NCI-H1092 treated with DMSO at 0.1 percent for 48 hours (cell line): Measurements from ENCODE around the gene CCL4.
"Not testable (repeated sequence)": the region's sequence is repeated elsewhere in the genome, so short reads cannot be mapped to it uniquely, and the experiment has no call there.

Experiments used
- DNase-seq: peaks from one replicate; lab custom pipeline; 2025; lab: John Stamatoyannopoulos, UW

CCL4 gene

DNA sequence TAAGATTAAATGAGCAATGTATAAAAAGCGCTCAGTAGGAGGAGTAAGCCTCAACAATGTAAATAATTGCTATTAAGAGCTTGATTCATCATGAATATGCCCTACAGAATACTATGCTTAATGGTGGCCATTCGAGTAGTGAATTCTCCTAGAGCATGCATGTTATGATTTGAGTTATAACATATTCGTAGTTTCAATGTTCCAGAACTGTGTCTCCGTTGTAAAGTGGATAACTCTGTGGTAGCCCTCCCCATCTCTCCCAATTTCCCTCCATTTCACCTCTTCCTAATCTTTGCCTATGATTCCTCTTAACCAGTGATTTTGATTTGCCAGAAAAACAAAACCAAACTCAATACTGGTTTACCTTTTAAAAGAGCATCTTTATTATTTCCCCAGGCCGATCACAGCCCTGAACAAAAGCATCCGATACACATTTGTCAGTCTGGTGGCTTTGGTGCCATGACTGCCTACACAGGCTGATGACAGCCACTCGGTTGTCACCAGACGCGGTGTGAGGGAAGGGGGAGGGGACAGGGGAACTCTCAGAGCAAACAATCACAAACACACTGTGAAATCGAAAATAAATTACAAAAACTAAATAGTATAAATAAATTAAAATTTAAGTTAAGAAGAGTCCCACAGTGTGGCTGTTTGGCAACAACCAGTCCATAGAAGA, 15.6 kb upstream of the CCL4 start:
- not testable (repeated sequence) for DNase-seq

DNA sequence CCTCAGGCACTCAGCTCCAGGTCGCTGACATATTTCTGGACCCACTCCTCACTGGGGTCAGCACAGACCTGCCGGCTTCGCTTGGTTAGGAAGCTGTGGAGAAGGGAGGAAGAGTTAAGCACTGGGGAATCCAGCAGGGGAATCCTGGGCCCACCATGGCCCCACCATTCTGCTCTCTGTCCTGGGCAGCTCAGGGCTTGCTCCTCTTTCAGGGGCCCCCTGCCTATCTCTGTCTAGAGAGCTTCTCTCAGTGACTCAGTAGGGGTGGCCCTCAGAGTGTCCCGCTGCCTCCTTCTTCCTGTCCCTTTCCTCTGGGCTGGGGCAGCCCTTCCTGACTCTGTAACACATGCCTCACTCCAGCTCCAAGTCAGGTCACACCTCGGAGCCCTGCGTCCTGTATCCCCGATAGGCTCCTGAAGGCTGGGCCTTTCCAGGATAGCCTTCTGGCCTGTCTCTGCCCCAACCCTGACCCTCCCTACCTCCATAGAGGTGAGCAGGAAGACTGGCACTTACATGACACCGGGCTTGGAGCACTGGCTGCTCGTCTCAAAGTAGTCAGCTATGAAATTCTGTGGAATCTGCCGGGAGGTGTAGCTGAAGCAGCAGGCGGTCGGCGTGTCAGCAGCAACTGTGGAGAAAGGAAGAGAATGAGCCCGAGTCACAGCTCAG, 14.8 kb upstream of the CCL4 start:
- DNase-seq: no peak

DNA sequence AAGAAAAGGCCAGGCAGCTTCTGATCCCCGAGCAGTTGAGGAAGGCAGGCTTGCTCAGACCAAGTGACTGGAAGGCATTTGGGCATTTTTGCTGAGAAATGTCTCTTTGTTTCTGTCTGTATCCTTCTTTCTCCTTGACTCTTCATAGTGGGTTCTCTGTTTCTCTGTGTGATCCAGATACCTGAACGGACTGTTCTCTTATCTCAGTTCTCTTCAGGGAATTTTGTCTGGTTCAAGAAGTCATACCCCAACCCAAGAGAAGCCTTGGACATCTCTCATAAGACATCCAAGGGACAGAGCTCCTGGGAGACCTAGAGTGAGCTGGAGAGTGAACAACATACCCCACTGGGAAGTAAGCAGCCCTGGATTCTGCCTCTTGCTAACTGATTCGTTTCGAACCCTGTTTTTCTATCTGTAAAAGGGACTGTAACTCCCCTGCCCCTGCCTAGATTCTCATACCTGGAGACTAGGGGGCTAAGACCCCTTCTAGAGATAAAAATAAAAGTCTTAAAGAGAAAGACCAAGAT, 14.2 kb upstream of the CCL4 start:
- DNase-seq: no peak

GRCh38 chr17:36089888-36090836, 13.5 kb upstream of the CCL4 start, which contains the start of gene CCL3:
Gene CCL3 (minus strand): TSS chr17:36090143. CDS start chr17:36090058, 85 bp downstream.
- no peak for DNase-seq

DNA sequence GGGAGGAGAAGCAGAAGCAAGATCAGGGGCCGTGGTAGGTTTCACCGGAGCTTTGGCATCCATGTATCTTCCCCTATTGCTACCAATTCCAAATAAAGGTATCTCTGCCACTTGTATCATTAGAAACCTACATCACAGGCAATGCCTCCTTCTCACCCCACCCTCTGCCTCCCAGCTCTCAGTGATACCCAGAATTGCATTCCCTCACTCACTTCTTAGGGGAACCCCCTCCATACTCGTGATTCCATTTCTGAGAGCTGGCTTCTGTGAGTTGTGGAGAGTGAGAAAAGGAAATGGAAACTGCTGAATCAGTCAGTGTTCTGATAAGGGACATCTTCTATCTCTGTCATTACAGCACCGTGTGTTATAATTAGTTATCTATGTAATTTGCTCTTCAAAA, 11.4 kb upstream of the CCL4 start:
- no peak for DNase-seq

DNA sequence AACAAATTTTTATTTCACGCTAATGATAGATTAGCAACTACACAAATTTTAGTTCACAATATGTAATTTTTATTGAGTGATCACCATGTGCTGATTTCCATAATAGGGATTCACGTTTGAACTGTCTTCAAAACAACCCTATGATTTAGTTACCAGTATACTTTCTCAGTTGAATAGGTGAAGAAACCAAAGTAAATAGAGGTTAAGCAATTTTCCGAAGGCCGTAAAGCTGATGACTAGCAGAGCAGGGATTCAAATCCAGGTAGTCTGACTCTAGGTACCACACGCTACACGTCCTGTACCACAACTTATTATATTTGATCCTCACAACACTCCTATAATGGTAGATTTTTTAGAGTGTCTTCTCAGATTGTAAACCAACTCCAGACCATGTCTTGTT, 10.9 kb upstream of the CCL4 start:
- not testable (repeated sequence) for DNase-seq

GRCh38 chr17:36094232-36094631, 9.4 kb upstream of the CCL4 start:
- no peak for DNase-seq

- no peak for DNase-seq
Measured at GRCh38 chr17:36094746-36095145, 8.9 kb upstream of the CCL4 start.

GRCh38 chr17:36095992-36096391, 7.6 kb upstream of the CCL4 start:
- no peak for DNase-seq

GRCh38 chr17:36099004-36099403, 4.6 kb upstream of the CCL4 start:
- not testable (repeated sequence) for DNase-seq

- not testable (repeated sequence) for DNase-seq
Measured at GRCh38 chr17:36104246-36104645, 619 bp downstream of the CCL4 start.

DNA sequence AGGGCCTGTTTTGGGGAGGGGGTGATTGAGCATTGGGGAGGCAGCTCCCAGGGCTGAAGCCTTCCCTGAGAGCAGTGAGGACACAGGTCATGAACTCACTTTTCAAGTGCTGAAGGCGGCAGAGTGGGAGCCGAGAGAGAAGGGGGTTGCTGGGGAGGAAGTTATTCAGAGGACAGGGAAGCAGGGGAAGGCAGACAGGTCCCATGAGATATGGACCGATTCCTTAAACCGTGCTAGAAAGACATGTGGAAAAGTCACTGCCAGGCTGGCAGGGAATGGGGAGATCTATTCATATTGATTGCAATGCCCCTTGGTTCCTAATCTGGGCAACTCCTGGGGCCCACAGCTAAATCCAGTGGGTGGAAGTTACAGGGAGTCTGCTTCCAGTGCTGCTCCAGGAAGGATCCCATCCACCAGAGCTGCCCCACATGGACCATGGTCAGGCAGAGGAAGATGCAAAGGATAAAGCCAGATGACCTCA, 1.1 kb downstream of the CCL4 start:
- DNase-seq: no peak

- DNase-seq: no peak
Measured at GRCh38 chr17:36105781-36106492, 2.3 kb downstream of the CCL4 start.

GRCh38 chr17:36106493-36106835, 2.8 kb downstream of the CCL4 start:
- DNase-seq: no peak

- no peak for DNase-seq
Measured at GRCh38 chr17:36107660-36108059, 4.0 kb downstream of the CCL4 start.

DNA sequence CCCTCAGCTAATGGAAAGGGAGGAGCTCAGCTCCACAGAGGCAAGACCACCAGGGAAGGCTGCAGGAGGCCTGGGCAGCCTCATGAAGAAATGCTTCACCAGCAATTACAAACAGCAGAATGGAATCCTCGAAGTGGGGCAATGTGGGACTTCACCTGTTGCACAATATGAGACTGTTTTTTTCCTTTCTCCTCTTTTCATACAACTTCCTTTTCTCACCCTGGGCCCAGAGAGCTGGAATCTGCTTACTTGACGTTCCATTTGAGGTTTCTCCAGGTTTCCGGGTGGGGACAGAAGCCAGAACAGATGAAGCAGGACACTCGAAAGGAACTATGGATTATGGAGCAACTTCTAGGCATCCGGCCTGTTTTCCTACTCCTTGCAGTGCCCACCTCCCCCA, 4.6 kb downstream of the CCL4 start:
- DNase-seq: not testable (repeated sequence)

- no peak for DNase-seq
Measured at GRCh38 chr17:36111068-36111490, 7.5 kb downstream of the CCL4 start.

GRCh38 chr17:36112572-36112971, 8.9 kb downstream of the CCL4 start:
- DNase-seq: no peak

DNA sequence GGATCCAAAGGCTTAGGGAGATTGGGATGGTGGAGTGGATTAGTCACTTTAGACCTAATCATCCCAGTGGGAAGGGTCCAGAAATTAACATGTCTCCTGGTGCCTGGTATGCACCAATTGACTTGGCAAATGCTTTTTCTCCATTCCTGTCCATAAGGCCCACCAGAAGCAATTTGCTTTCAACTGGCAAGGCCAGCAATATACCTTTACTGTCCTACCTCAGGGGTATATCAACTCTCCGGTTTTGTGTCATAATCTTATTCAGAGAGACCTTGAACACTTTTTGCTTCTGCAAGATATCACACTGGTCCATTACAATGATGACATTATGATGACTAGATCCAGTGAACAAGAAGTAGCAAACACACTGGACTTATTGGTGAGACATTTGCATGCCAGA, 9.5 kb downstream of the CCL4 start:
- DNase-seq: not testable (repeated sequence)

DNA sequence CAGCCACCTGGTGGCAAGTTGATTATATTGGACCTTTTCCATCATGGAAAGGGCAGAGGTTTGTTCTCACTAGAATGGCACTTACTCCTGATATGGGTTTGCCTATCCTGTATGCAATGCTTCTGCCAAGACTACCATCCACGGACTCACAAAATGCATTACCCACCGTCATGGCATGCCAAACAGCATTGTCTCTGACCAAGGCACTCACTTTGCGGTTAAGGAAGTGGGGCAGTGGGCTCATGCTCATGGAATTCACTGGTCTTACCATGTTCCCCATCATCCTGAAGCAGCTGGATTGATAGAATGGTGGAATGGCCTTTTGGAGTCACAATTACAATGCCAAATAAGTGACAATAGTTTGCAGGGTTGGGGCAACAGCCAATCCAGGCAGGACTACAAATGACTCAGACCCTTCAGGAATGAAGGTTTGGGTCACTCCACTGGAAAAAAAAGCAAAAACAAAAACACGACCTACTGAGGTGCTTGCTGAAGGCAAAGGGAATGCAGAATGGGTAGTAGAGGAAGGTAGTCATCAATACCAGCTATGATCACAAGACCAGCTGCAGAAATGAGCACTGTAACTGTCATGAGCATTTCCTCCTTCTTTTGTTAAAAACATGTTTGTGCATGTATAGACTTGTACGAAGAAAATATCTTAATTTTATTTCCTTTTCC, 11.5 kb downstream of the CCL4 start:
- DNase-seq: not testable (repeated sequence)

GRCh38 chr17:36115649-36115977, 12.0 kb downstream of the CCL4 start:
- not testable (repeated sequence) for DNase-seq
